Fibroblast of the aortic adventitia (primary cell): ENCODE measurements around the gene RELB. TPM values are rescaled to one million over a fixed set of nuclear protein-coding genes. Genes with fewer than 3 reads are reported as not detected.

Source experiments
- DNase-seq: peaks from one replicate; pipeline ENCODE4 v3.0.0-alpha.2; 2010; ENCODE audit warnings: low read depth
- H3K4me3 ChIP-seq: 2 replicates; pipeline ENCODE4 v1.5.1; 2011; ENCODE audit warnings: low read depth, mild to moderate bottlenecking, control low read depth, low read length, moderate library complexity
- CTCF ChIP-seq: IDR thresholded peaks from 2 replicates; pipeline ENCODE4 v1.5.1; 2011; ENCODE audit warnings: mild to moderate bottlenecking, low read length, control low read depth, inconsistent platforms; ENCODE audit not compliant: insufficient read depth
- total RNA-seq: library from RNA; depleted of rRNA; stranded (reverse); fragments of >200 nt; gene quantifications from 2 replicates; pipeline ENCODE4 v1.2.3, GENCODE V29; 2012; ENCODE audit warnings: low replicate concordance

RELB gene
- total RNA-seq, 1 donor: 5.9 TPM

- no peak overlapping the region for H3K4me3 ChIP-seq
- DNase-seq: no peak
- TF ChIP-seq CTCF: no peak
Measured at GRCh38 chr19:44987148-44987675, 14.1 kb upstream of the RELB start.

GRCh38 chr19:44988273-44988672 is 13.0 kb upstream of the RELB start:
- DNase-seq: no peak
- no peak overlapping the region for H3K4me3 ChIP-seq
- no peak for TF ChIP-seq CTCF

- no peak overlapping the region for H3K4me3 ChIP-seq
- peak; percentile 64 for DNase-seq
- TF ChIP-seq CTCF: peak; percentile 71
Measured at GRCh38 chr19:44988896-44989556, 12.2 kb upstream of the RELB start.

- H3K4me3 ChIP-seq: no peak overlapping the region
- DNase-seq: no peak
- TF ChIP-seq CTCF: no peak
Measured at GRCh38 chr19:44990459-44990858, 10.8 kb upstream of the RELB start.

- no peak for TF ChIP-seq CTCF
- no peak for DNase-seq
- H3K4me3 ChIP-seq: no peak overlapping the region
Measured at GRCh38 chr19:44990966-44991365, 10.3 kb upstream of the RELB start.

GRCh38 chr19:44992336-44993163 is 8.7 kb upstream of the RELB start:
- TF ChIP-seq CTCF: no peak
- no peak overlapping the region for H3K4me3 ChIP-seq
- DNase-seq: no peak
